ENCODE data around the gene SNAP29.
"Not testable (repeated sequence)": the region's sequence is repeated elsewhere in the genome, so short reads cannot be mapped to it uniquely, and the experiment has no call there.

SNAP29 gene

GRCh38 chr22:20903093-20903492, 44.3 kb downstream of the SNAP29 start:
- DNase-seq = no peak

- no peak for DNase-seq
These were observed 45.5 kb downstream of the SNAP29 start for GRCh38 chr22:20904008-20904979.

GRCh38 chr22:20904980-20905355, 46.2 kb downstream of the SNAP29 start:
- no peak for DNase-seq

- no peak for DNase-seq
These were observed 46.9 kb downstream of the SNAP29 start for GRCh38 chr22:20905415-20906386.

- DNase-seq = no peak
These were observed 47.6 kb downstream of the SNAP29 start for GRCh38 chr22:20906387-20906767.

- not testable (repeated sequence) for DNase-seq
These were observed 49.9 kb downstream of the SNAP29 start for GRCh38 chr22:20908717-20909116.

- DNase-seq = no peak
These were observed 50.9 kb downstream of the SNAP29 start for GRCh38 chr22:20909543-20910303.

- no peak for DNase-seq
These were observed 53.7 kb downstream of the SNAP29 start for GRCh38 chr22:20912494-20912893.

GRCh38 chr22:20916916-20917810, 58.4 kb downstream of the SNAP29 start, which contains the start of gene CRKL:
Gene CRKL, plus strand, starts transcription at chr22:20917407. Its CDS starts 528 bp downstream, at chr22:20917935.
- DNase-seq = peak; percentile 94 to 97

- no peak for DNase-seq
These were observed 59.9 kb downstream of the SNAP29 start for GRCh38 chr22:20918663-20919218.

GRCh38 chr22:20919718-20920117, 60.9 kb downstream of the SNAP29 start:
- no peak for DNase-seq

- DNase-seq = no peak
These were observed 62.0 kb downstream of the SNAP29 start for GRCh38 chr22:20920881-20921203.

GRCh38 chr22:20922141-20922751, 63.4 kb downstream of the SNAP29 start:
- DNase-seq = no peak

- DNase-seq = no peak
These were observed 67.4 kb downstream of the SNAP29 start for GRCh38 chr22:20926243-20926642.

- no peak for DNase-seq
These were observed 69.2 kb downstream of the SNAP29 start for GRCh38 chr22:20927940-20928572.

- DNase-seq = no peak
These were observed 69.8 kb downstream of the SNAP29 start for GRCh38 chr22:20928573-20928967.

GRCh38 chr22:20930004-20930403, 71.2 kb downstream of the SNAP29 start:
- DNase-seq = no peak

GRCh38 chr22:20930435-20930834, 71.6 kb downstream of the SNAP29 start:
- not testable (repeated sequence) for DNase-seq

GRCh38 chr22:20931126-20931654, 72.4 kb downstream of the SNAP29 start:
- DNase-seq = no peak

GRCh38 chr22:20933910-20934309, 75.1 kb downstream of the SNAP29 start:
- no peak for DNase-seq

Measured in stimulated activated CD4-positive, alpha-beta T cell treated with anti-CD3 and anti-CD28 coated beads, Interleukin-4, amount 100 ng/mL, for 4 hours (primary cell).